GM12878 (cell line): ENCODE measurements around the gene LRFN2. TPM values are rescaled to one million over a fixed set of nuclear protein-coding genes. Genes with fewer than 3 reads are reported as not detected.

Experiments
- ATF2 ChIP-seq: IDR thresholded peaks from 2 replicates; pipeline ENCODE4 v1.6.1; 2012; ENCODE audit warnings: low read length, inconsistent platforms
- BACH1 ChIP-seq: fragments of 450-650 bp; IDR thresholded peaks from 2 replicates; pipeline ENCODE4 v1.6.1; 2017; ENCODE audit warnings: mild to moderate bottlenecking, borderline replicate concordance
- CHD2 ChIP-seq: IDR thresholded peaks from 2 replicates; pipeline ENCODE4 v1.6.1; 2011; ENCODE audit warnings: low read depth, low read length, improper control_type of control experiment, borderline replicate concordance
- CHD4 ChIP-seq: fragments of 200-600 bp; sonication (generic); IDR thresholded peaks from 2 replicates; pipeline ENCODE4 v1.6.1; 2016; ENCODE audit warnings: mild to moderate bottlenecking
- CUX1 ChIP-seq: IDR thresholded peaks from 2 replicates; pipeline ENCODE4 v1.6.1; 2012; ENCODE audit warnings: improper control_type of control experiment, low read depth, low read length; ENCODE audit not compliant: insufficient replicate concordance
- E2F4 ChIP-seq: IDR thresholded peaks from 2 replicates; pipeline ENCODE4 v1.6.1; 2012; ENCODE audit warnings: low read depth, low read length, improper control_type of control experiment
- JUND ChIP-seq: IDR thresholded peaks from 2 replicates; pipeline ENCODE4 v1.6.1; 2012; ENCODE audit warnings: low read depth, mild to moderate bottlenecking, low read length, improper control_type of control experiment, moderate library complexity
- KLF5 ChIP-seq: fragments of 450-650 bp; IDR thresholded peaks from 2 replicates; pipeline ENCODE4 v1.6.1; 2014; ENCODE audit warnings: mild to moderate bottlenecking; ENCODE audit not compliant: partially characterized antibody
- RELB ChIP-seq: fragments of 450-650 bp; IDR thresholded peaks from 2 replicates; pipeline ENCODE4 v1.6.1; 2017; ENCODE audit warnings: low read depth, mild to moderate bottlenecking, moderate library complexity
- SIN3A ChIP-seq: IDR thresholded peaks from 2 replicates; pipeline ENCODE4 v1.6.1; 2012; ENCODE audit warnings: low read depth, low read length, improper control_type of control experiment
- TARDBP ChIP-seq: IDR thresholded peaks from 2 replicates; pipeline ENCODE4 v1.6.1; 2016; ENCODE audit warnings: borderline replicate concordance
- polyA plus RNA-seq, 11 experiments: library from polyadenylated mRNA; depleted of rRNA in 4 of 11; unstranded in 6 of 11; stranded (reverse) in 5 of 11; fragments of >200 nt; fragmentation: Nextera tagmentation in 4 of 11; fragmentation: Illumina TruSeq in 1 of 11; extraction: Ambion mirVana in 4 of 11; extraction: Trizol in 1 of 11; gene quantifications; 1 replicate in 1 of 11; 2 replicates in 10 of 11; pipeline versions ENCODE4 v1.2.1 to v1.2.3, GENCODE V29; 2011 to 2016; ENCODE audit warnings: inconsistent platforms in 2 of 11, missing spikeins in 2 of 11, low read depth in 1 of 11
- total RNA-seq, 4 experiments: library from RNA; depleted of rRNA in 3 of 4; stranded (reverse); fragments of >200 nt in 3 of 4; fragmentation: Illumina TruSeq in 1 of 4; extraction: Trizol in 1 of 4; gene quantifications; 2 replicates each; pipeline versions ENCODE4 v1.2.1 to v1.2.3, GENCODE V29; 2013 to 2021

The LRFN2 gene
- total and polyA plus RNA-seq, 10 of the 15 experiments (the other 5 are each of a cell fraction or from before 2014, with no cell fraction given) = not detected

- TF ChIP-seq ATF2 = no peak
- TF ChIP-seq KLF5 = no peak
- TF ChIP-seq JUND = no peak
- TF ChIP-seq CHD4 = no peak
- no peak for TF ChIP-seq RELB
- no peak for TF ChIP-seq BACH1
- no peak for TF ChIP-seq E2F4
- no peak for TF ChIP-seq SIN3A
- TF ChIP-seq CHD2 = no peak
- no peak for TF ChIP-seq TARDBP
- no peak for TF ChIP-seq CUX1
These were observed 181.0 kb downstream of the LRFN2 start (continued) for GRCh38 chr6:40406175-40406574.
